ENCODE results near the gene ASPG. TPM values are rescaled to one million over a fixed set of nuclear protein-coding genes. Genes with fewer than 3 reads are reported as not detected.

ASPG gene
- total and polyA plus RNA-seq, 2 of the 13 experiments (the other 11 are each of a cell fraction or from before 2014, with no cell fraction given), result not detected

GRCh38 chr14:104047761-104048160 is 37.7 kb upstream of the ASPG start (continued):
- TF ChIP-seq ATF1 (CRISPR knock-in tag; IDR thresholded peaks at IDR 0.05) (no peak), ZNF564 (CRISPR knock-in tag; IDR thresholded peaks at IDR 0.05) (no peak), TBX2 (CRISPR knock-in tag; IDR thresholded peaks at IDR 0.05; ENCODE audit: borderline replicate concordance) (no peak)

- intact Hi-C loops (cut with micrococcal nuclease; ENCODE audit: unreplicated experiment), result no loop called here
- no TSS peak for BruUV-seq (replicated peaks)
- H3K9me3 ChIP-seq (ENCODE audit: low read length), result no peaks in the 10 kb centered on the region
- no peak overlapping the region for H3K9ac ChIP-seq (ENCODE audit: insufficient read depth, low read depth, low read length)
- H3K4me2 ChIP-seq (ENCODE audit: low read depth, low read length), result no peak overlapping the region
- no peaks in the 10 kb centered on the region for H4K20me1 ChIP-seq (ENCODE audit: insufficient read depth, low read length)
- H3K36me3 ChIP-seq (replicated peaks in 1 of 2; ENCODE audit: control insufficient read depth in 1 of 2, insufficient read depth in 2 of 2, low read length in 2 of 2), result no peaks in the 10 kb centered on the region
- no peak overlapping the region for H3K27ac ChIP-seq (ENCODE audit: extremely low read length, insufficient read depth, low read length)
- ATAC-seq (no peak), FAIRE-seq (no peak), DNase-seq (ENCODE audit: low spot score) (no peak)
- 0% methylated on average over 2 of the region's 2 CpGs for WGBS (ENCODE audit: low lambda C conversion rate)
- H3K27me3 ChIP-seq (ENCODE audit: control insufficient read depth in 1 of 2, insufficient read depth in 2 of 2, low read length in 2 of 2), result peaks cover 1 to 38% of the 10 kb centered on the region in 2 experiments; a peak in 3 of 5 replicates
- in situ Hi-C loops (cut with HindIII; ENCODE audit: extremely low pct_ligation_motif_present, low pct_unique_long_range_greater_than_20kb), result no loop called here
- no peaks in the 10 kb centered on the region for H3K79me2 ChIP-seq (ENCODE audit: insufficient read depth, low read length)
- CTCF ChIA-PET (ENCODE audit: low intra/inter-chr PET ratio, low total read pairs), result no interaction called here
- POLR2A ChIA-PET, result no interaction called here
- H3K4me1 ChIP-seq (ENCODE audit: insufficient read depth, low read length), result no peaks in the 10 kb centered on the region
- H3K4me3 ChIP-seq (replicated peaks in 1 of 3; ENCODE audit: insufficient read depth in 1 of 3, low read depth in 2 of 3, low read length in 3 of 3), result no peak overlapping the region
- H2AFZ ChIP-seq (ENCODE audit: low read length), result no peak overlapping the region
- no peak for TF ChIP-seq SP5 (CRISPR knock-in tag; IDR thresholded peaks at IDR 0.05; ENCODE audit: borderline replicate concordance, low read depth)
- no peak for TF ChIP-seq ZNF275 (CRISPR knock-in tag; IDR thresholded peaks at IDR 0.05; ENCODE audit: borderline replicate concordance)
- TF ChIP-seq MTA1 (CRISPR knock-in tag; IDR thresholded peaks at IDR 0.05; ENCODE audit: borderline replicate concordance), result no peak
- no peak for TF ChIP-seq ZNF761 (CRISPR knock-in tag; conservative IDR thresholded peaks at IDR 0.05)
- TF ChIP-seq ZNF616 (CRISPR knock-in tag; IDR thresholded peaks at IDR 0.05; ENCODE audit: low read depth), result no peak
- no peak for TF ChIP-seq ZBTB2 (CRISPR knock-in tag; IDR thresholded peaks at IDR 0.05; ENCODE audit: low read depth)
- no peak for TF ChIP-seq ZNF704 (CRISPR knock-in tag; IDR thresholded peaks at IDR 0.05; ENCODE audit: borderline replicate concordance)
- no peak for TF ChIP-seq ZNF770 (CRISPR knock-in tag; IDR thresholded peaks at IDR 0.05)
- TF ChIP-seq CSRNP2 (CRISPR knock-in tag; conservative IDR thresholded peaks at IDR 0.05; ENCODE audit: low read depth), result no peak
- TF ChIP-seq TEAD3 (CRISPR knock-in tag; optimal IDR thresholded peaks at IDR 0.05; ENCODE audit: borderline replicate concordance), result no peak
These were observed 36.6 kb upstream of the ASPG start for GRCh38 chr14:104048758-104049507.

Measured in HepG2 (cell line).